Measurements from ENCODE around the gene ARHGAP4.
A peak's percentile ranks its signal among the peaks of the same experiment; 100 is the strongest.

The ARHGAP4 gene

GRCh38 chrX:153925387-153925738 lies 701 bp downstream of the ARHGAP4 start:
- TF ChIP-seq ZNF274 (IDR thresholded peaks at IDR 0.05; ENCODE audit: low read depth, low read length), result no peak
- TF ChIP-seq SUZ12 (IDR thresholded peaks at IDR 0.05; ENCODE audit: extremely low read depth, insufficient read depth, insufficient read length), result no peak
- no peak for TF ChIP-seq YY1 (IDR thresholded peaks at IDR 0.05; ENCODE audit: insufficient read depth, insufficient read length)
- Histone ChIP-seq H3K36me3 (ENCODE audit: insufficient read depth, insufficient read length, low read length) (peaks cover 15% of the 10 kb centered on the region), H3K9me3 (ENCODE audit: insufficient read depth, low read length) (no peaks in the 10 kb centered on the region), H3K4me3 (ENCODE audit: insufficient read length, low read depth) (peak overlapping the region; percentile 49), H3K4me1 (ENCODE audit: insufficient read depth, insufficient read length) (no peaks in the 10 kb centered on the region), H3K9ac (ENCODE audit: insufficient read length, low read depth) (peak overlapping the region; percentile 82), H3K27me3 (ENCODE audit: insufficient read depth, insufficient read length) (no peaks in the 10 kb centered on the region)
- DNase-seq (ENCODE audit: low read depth, low spot score), result no peak

GRCh38 chrX:153924149-153924861 lies 1.8 kb downstream of the ARHGAP4 start:
- Histone ChIP-seq H3K36me3 (ENCODE audit: insufficient read depth, insufficient read length, low read length) (peaks cover 6% of the 10 kb centered on the region), H3K9me3 (ENCODE audit: insufficient read depth, low read length) (no peaks in the 10 kb centered on the region), H3K4me3 (ENCODE audit: insufficient read length, low read depth) (no peak overlapping the region), H3K4me1 (ENCODE audit: insufficient read depth, insufficient read length) (no peaks in the 10 kb centered on the region), H3K27me3 (ENCODE audit: insufficient read depth, insufficient read length) (no peaks in the 10 kb centered on the region), H3K9ac (ENCODE audit: insufficient read length, low read depth) (no peak overlapping the region)
- DNase-seq (ENCODE audit: low read depth, low spot score), result no peak
- TF ChIP-seq ZNF274 (IDR thresholded peaks at IDR 0.05; ENCODE audit: low read depth, low read length), result no peak
- no peak for TF ChIP-seq SUZ12 (IDR thresholded peaks at IDR 0.05; ENCODE audit: extremely low read depth, insufficient read depth, insufficient read length)
- no peak for TF ChIP-seq YY1 (IDR thresholded peaks at IDR 0.05; ENCODE audit: insufficient read depth, insufficient read length)

DNA sequence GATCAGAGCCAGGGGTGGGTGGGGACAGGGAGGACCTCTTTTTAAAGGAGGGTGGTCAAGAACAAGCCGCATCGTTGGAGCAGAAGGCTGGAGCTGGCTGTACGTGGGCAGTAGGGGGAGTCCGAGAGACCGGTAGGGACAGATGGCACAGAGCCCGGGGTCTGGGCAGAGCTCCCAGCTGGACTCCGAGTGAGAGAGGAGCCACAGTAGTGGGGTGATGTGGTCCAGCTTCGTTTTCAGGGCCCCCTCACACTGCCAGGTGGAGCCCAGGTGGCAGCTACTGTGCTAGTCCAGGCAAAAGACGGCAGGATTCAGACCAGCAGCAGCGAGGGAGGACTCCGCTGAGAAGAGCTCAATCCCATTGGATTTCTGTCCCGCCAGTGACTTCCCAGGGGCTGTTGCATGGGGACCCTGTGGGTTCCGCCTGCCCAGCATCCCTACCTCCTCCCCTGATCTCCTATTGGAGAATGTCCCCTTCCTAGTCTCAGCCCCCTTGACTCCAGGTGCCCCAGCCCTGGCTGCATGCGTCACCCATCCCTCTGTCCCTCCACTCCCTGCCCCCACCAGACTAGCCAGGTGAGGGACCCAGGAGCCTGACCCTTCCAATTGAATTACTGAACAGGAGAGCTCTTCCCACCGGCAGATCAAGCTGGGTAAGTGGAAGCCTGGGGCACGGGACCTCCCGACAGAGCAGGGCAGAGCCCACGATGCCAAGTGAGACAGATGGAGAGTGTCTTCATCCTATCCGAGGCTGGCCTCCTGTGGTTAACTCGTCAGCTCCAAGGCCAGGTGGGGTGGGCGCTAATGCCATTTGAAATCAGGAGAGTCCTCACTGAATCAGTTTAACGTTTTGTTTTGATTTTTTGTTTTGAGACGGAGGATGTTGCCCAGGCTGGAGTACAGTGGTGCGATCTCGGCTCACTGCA lies 2.9 kb downstream of the ARHGAP4 start:
- Histone ChIP-seq H3K27me3 (ENCODE audit: insufficient read depth, insufficient read length) (no peaks in the 10 kb centered on the region), H3K4me3 (ENCODE audit: insufficient read length, low read depth) (no peak overlapping the region), H3K9ac (ENCODE audit: insufficient read length, low read depth) (no peak overlapping the region), H3K36me3 (ENCODE audit: insufficient read depth, insufficient read length, low read length) (peaks cover 9% of the 10 kb centered on the region), H3K9me3 (ENCODE audit: insufficient read depth, low read length) (no peaks in the 10 kb centered on the region), H3K4me1 (ENCODE audit: insufficient read depth, insufficient read length) (no peaks in the 10 kb centered on the region)
- DNase-seq (ENCODE audit: low read depth, low spot score), result no peak
- TF ChIP-seq YY1 (IDR thresholded peaks at IDR 0.05; ENCODE audit: insufficient read depth, insufficient read length) (no peak), SUZ12 (IDR thresholded peaks at IDR 0.05; ENCODE audit: extremely low read depth, insufficient read depth, insufficient read length) (no peak), ZNF274 (IDR thresholded peaks at IDR 0.05; ENCODE audit: low read depth, low read length) (no peak)

DNA sequence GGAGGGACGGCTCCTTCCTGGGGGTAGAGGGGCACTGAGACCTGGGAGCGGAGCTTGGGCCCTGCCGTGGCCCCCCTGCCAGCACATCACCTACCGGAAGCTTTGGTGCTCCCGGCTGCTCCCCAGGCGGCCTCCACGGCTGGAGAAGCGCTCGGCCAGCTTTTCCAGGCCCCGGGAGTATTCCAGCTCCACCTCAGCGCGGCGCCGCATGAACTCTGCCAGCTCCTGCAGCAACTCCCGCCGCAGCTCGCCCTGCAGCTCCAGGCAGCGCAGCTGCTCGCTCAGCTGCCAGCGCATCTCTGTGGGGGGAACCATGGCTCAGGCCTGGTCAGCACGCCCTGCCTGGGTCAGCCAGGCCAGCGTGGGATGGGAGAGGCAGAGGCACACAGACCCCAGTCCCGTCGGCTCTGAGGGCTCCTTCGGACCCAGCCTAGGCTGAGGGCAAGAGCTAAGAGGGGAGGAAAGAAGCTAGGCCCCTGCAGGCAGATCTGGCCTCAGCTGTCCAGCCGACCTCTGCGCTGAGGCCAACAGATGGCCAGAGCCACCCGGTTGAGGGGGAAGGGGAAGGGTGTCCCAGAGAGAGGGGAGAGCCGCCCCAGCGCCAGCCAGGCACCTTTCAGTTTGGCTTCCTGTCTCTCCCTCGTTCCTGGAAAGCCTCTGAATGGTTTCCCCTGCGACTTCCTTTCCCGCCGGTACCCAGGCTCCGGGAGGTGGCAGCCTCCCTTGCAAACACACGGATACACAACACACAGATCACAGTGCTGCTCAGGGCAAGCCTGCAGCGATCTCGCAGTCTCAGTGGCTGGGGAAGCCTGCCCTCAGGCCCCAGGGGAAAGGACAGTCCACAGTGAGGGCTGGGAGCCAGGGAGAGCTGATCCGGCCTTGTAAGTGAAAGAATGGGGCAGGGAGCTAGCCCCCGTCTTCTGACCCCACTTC lies 4.3 kb downstream of the ARHGAP4 start:
- peaks cover 9% of the 10 kb centered on the region for H3K36me3 ChIP-seq (ENCODE audit: insufficient read depth, insufficient read length, low read length)
- H3K9ac ChIP-seq (ENCODE audit: insufficient read length, low read depth), result no peak overlapping the region
- H3K4me1 ChIP-seq (ENCODE audit: insufficient read depth, insufficient read length), result no peaks in the 10 kb centered on the region
- TF ChIP-seq SUZ12 (IDR thresholded peaks at IDR 0.05; ENCODE audit: extremely low read depth, insufficient read depth, insufficient read length) (no peak), ZNF274 (IDR thresholded peaks at IDR 0.05; ENCODE audit: low read depth, low read length) (no peak), YY1 (IDR thresholded peaks at IDR 0.05; ENCODE audit: insufficient read depth, insufficient read length) (no peak)
- no peaks in the 10 kb centered on the region for H3K9me3 ChIP-seq (ENCODE audit: insufficient read depth, low read length)
- H3K27me3 ChIP-seq (ENCODE audit: insufficient read depth, insufficient read length), result no peaks in the 10 kb centered on the region
- no peak overlapping the region for H3K4me3 ChIP-seq (ENCODE audit: insufficient read length, low read depth)
- DNase-seq (ENCODE audit: low read depth, low spot score), result no peak

GRCh38 chrX:153921070-153921469 lies 5.0 kb downstream of the ARHGAP4 start:
- Histone ChIP-seq H3K4me1 (ENCODE audit: insufficient read depth, insufficient read length) (no peaks in the 10 kb centered on the region), H3K9ac (ENCODE audit: insufficient read length, low read depth) (no peak overlapping the region), H3K9me3 (ENCODE audit: insufficient read depth, low read length) (no peaks in the 10 kb centered on the region)

GRCh38 chrX:153920546-153920945 lies 5.5 kb downstream of the ARHGAP4 start:
- no peak for DNase-seq (ENCODE audit: low read depth, low spot score)
- Histone ChIP-seq H3K9ac (ENCODE audit: insufficient read length, low read depth) (no peak overlapping the region), H3K4me1 (ENCODE audit: insufficient read depth, insufficient read length) (no peaks in the 10 kb centered on the region), H3K36me3 (ENCODE audit: insufficient read depth, insufficient read length, low read length) (peaks cover 14% of the 10 kb centered on the region), H3K27me3 (ENCODE audit: insufficient read depth, insufficient read length) (no peaks in the 10 kb centered on the region), H3K4me3 (ENCODE audit: insufficient read length, low read depth) (no peak overlapping the region), H3K9me3 (ENCODE audit: insufficient read depth, low read length) (no peaks in the 10 kb centered on the region)
- TF ChIP-seq YY1 (IDR thresholded peaks at IDR 0.05; ENCODE audit: insufficient read depth, insufficient read length) (no peak), ZNF274 (IDR thresholded peaks at IDR 0.05; ENCODE audit: low read depth, low read length) (no peak), SUZ12 (IDR thresholded peaks at IDR 0.05; ENCODE audit: extremely low read depth, insufficient read depth, insufficient read length) (no peak)

More at GRCh38 chrX:153921070-153921469, 5.0 kb downstream of the ARHGAP4 start:
- no peak for TF ChIP-seq YY1 (IDR thresholded peaks at IDR 0.05; ENCODE audit: insufficient read depth, insufficient read length)
- TF ChIP-seq SUZ12 (IDR thresholded peaks at IDR 0.05; ENCODE audit: extremely low read depth, insufficient read depth, insufficient read length), result no peak
- TF ChIP-seq ZNF274 (IDR thresholded peaks at IDR 0.05; ENCODE audit: low read depth, low read length), result no peak
- Histone ChIP-seq H3K27me3 (ENCODE audit: insufficient read depth, insufficient read length) (no peaks in the 10 kb centered on the region), H3K36me3 (ENCODE audit: insufficient read depth, insufficient read length, low read length) (peaks cover 11% of the 10 kb centered on the region), H3K4me3 (ENCODE audit: insufficient read length, low read depth) (no peak overlapping the region)
- DNase-seq (ENCODE audit: low read depth, low spot score), result no peak

All from NT2/D1 (cell line).